Activated naive CD4-positive, alpha-beta T cell treated with anti-CD3 and anti-CD28 coated beads, Interleukin-2, amount 50 U/mL, for 72 hours (primary cell): ENCODE data around the gene KXD1. TPM values are rescaled to one million over a fixed set of nuclear protein-coding genes. Genes with fewer than 3 reads are reported as not detected.

Experiments
- ATAC-seq, 2 donors: fragments of 150-1000 bp; cut with Tn5 transposase; 2 replicates each; pipeline ENCODE4 v1.10.0; 2021; ENCODE audit warnings: mild to moderate bottlenecking in 2 of 2, moderate library complexity in 2 of 2
- DNase-seq, 2 donors: peaks; one replicate each; pipeline ENCODE4 v3.0.0; 2021 to 2022; ENCODE audit warnings: low spot score in 2 of 2
- H3K27ac Mint-ChIP-seq, 2 donors: one replicate each; pipeline ENCODE4 v1.8.0; 2022; ENCODE audit warnings: mild to moderate bottlenecking in 2 of 2, mixed read lengths in 2 of 2
- H3K36me3 Mint-ChIP-seq, 2 donors: one replicate each; pipeline ENCODE4 v1.8.0; 2022; ENCODE audit warnings: mixed read lengths in 2 of 2
- H3K9me3 Mint-ChIP-seq, 2 donors: one replicate each; pipeline ENCODE4 v1.8.0; 2022; ENCODE audit warnings: mixed read lengths in 2 of 2
- total RNA-seq, 2 donors: library from RNA; stranded (reverse); gene quantifications; one replicate each; pipeline ENCODE4 v1.2.3, GENCODE V29; 2022

KXD1 gene
- total RNA-seq, 2 donors from 2014 or later = 75.8 to 122 TPM

DNA sequence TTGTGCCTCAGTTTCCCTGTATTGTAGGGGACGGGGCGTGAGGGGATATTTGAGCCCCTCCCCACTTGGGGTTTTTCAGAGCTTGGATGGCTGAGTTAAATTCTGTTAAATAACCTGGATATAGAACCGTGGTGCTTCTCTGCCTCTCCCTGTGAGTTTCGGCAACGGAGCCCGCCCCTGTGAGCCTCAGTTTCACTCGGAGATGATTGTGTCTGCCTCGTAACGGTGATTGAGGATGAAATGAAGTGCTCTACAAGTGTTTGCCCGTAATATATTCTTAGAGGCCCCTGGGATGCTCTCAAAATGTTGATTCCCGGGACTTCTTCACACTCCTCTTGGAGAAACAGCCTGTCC is 509 bp downstream of the KXD1 start:
- ATAC-seq = no peak

DNA sequence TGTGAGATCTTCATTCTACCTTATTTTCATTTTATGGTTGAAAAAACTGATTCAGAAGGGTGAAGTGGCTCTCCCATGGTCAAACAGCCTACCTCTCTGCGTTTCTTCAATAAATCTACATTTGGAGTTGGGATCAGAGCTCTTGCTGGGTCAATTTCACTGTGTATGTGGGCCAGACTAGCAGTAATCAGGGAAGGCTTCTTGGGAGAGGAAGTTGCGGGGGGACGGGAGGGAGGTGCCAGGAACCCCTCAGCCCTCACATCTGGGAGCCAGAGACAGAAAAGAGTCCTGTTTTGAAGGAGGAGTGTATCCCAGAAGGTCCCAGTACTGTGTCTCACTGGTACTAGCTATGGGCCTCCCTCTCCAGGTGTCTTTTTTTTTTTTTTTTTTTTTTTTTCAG is 934 bp downstream of the KXD1 start:
- ATAC-seq = no peak

More for the DNA sequence above, 509 bp downstream of the KXD1 start:
- no peaks in the 10 kb centered on the region for H3K9me3 Mint-ChIP-seq
- DNase-seq = no peak
- peak overlapping the region; percentile 93 to 96 for H3K27ac Mint-ChIP-seq
- H3K36me3 Mint-ChIP-seq = peaks cover 9 to 16% of the 10 kb centered on the region in 2 donors

DNA sequence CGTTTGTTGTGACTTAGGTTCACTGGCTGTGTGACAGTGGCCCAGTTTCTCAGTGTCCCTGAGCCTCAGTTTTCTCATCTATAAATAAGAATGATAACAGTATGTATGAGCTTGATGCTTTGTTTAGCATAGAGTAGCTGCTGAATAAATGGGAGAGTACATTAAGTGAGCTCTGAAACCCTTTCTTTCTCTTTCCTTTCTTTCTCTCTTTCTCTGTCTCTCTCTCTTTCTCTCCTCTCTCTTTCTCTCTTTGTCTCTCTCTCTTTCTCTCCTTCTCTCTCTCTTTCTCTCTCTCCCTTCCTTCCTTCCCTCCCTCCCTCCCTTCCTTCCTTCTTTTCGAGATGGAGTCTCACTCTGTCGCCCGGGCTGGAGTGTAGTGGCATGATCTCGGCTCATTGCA is 2.0 kb downstream of the KXD1 start:
- H3K27ac Mint-ChIP-seq = peak overlapping the region; percentile 60 to 93

More for the DNA sequence above, 934 bp downstream of the KXD1 start:
- DNase-seq = no peak
- Mint-ChIP-seq H3K36me3 (peaks cover 9 to 18% of the 10 kb centered on the region in 2 donors), H3K27ac (peak overlapping the region; percentile 93 to 96), H3K9me3 (no peaks in the 10 kb centered on the region)

DNA sequence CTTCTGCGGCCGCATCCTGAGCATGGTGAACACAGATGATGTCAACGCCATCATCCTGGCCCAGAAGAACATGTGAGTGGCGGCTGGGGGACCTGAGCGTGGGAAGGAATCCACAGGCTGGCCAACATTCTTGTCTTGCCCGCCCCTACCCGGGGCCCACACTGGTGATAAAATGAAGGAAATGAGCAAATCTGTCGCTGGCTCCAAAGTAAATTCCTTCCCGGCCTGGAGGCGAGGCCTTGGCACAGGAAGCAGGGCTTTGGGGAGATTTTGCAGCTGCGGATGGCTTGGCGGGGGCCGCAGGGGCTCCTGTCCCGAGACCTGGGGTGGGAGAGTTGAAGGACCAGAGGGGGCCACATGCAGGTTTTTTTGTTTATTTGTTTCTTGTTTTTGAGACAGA is 4.4 kb downstream of the KXD1 start:
- DNase-seq = no peak
- H3K36me3 Mint-ChIP-seq = peaks cover 9 to 18% of the 10 kb centered on the region in 2 donors
- no peak for ATAC-seq
- H3K27ac Mint-ChIP-seq = no peak overlapping the region
- no peaks in the 10 kb centered on the region for H3K9me3 Mint-ChIP-seq

More for the DNA sequence above, 2.0 kb downstream of the KXD1 start:
- peaks cover 9 to 18% of the 10 kb centered on the region in 2 donors for H3K36me3 Mint-ChIP-seq
- no peak for DNase-seq
- H3K9me3 Mint-ChIP-seq = no peaks in the 10 kb centered on the region
- ATAC-seq = no peak

DNA sequence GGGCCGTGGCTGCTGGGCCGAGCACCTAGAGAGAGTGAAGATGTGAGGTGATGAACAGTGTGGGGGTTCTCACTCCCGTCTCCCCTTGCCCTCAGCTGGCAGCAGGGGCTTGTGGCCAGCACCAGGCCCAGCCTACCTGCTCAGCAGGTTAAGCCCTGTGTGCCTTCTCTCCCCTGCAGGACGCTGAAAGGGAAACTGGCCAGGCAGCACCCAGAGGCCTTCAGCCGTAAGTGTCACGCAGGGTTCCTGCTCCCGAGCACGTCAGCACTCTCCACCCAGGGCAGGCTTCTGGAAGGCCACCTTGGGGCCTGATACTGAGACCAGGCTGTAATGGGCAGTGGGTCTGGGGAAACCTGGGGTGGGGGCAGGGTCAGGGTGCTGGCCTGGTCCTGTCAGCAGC is 9.3 kb downstream of the KXD1 start:
- peaks cover 8 to 25% of the 10 kb centered on the region in 2 donors for H3K36me3 Mint-ChIP-seq
- ATAC-seq (no peak), DNase-seq (no peak)
- H3K27ac Mint-ChIP-seq = no peak overlapping the region
- H3K9me3 Mint-ChIP-seq = no peaks in the 10 kb centered on the region

DNA sequence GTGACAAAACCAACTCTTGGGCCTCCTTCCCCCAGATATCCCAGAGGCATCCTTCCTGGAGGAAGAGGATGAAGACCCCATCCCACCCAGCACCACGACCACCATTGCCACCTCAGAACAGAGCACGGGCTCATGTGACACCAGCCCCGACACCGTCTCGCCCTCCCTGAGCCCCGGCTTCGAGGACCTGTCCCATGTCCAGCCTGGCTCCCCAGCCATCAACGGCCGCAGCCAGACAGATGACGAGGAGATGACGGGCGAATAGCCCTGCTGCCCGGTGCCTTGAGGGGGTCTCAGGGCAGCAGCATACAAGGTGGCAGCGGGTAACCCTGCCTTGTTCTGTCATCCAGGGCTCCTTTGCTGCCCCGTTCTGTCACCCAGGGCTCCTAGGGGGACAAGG is 10.7 kb downstream of the KXD1 start:
- no peak for DNase-seq
- no peak for ATAC-seq
- Mint-ChIP-seq H3K36me3 (peaks cover 22 to 34% of the 10 kb centered on the region in 2 donors), H3K27ac (no peak overlapping the region), H3K9me3 (no peaks in the 10 kb centered on the region)

DNA sequence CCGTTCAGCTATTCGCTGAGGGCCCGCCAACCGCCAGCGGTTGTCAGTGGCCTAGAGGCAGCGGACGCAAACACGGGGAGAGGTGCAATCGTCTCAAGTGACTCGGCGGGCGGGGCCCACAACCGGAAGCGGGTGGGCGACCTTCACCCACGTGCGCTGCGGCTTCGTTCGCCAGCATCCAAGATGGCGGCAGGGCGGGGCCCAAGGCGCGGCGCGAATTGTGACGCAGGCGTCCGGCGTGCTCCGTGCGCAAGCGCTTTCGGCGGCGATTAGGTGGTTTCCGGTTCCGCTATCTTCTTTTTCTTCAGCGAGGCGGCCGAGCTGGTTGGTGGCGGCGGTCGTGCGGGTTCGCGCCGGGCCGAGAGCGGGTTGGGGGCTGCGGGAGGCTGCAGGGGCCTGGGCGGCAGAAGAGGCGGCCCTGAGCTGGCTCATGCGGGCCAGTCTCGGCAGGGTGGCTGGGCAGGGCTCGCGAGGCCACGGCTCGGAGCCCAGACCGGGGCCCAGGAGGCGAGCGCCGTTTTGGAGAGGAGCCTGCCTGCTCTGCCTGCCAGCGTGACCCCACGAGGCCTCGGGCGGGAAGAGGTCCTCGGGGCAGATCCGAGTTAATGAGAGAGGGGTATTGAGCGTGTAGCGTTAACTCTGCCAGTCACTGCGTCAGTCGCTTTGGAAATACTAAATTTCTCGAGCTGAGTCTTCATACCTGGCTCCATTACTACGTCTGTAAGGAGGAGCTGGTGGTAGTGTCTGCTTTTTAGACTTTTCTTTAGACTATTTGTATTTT is 14.1 kb downstream of the KXD1 start, which contains the start of gene UBA52:
TSS of gene UBA52 (plus strand) at position 294 of the 781 bp plus-strand sequence. CDS start 1,444 bp downstream, outside the sequence.
- DNase-seq (peak; percentile 99 to 100), ATAC-seq (peak; percentile 96 to 98)
- Mint-ChIP-seq H3K27ac (peak within 1 kb of the TSS; percentile 98 to 99), H3K36me3 (peaks cover 25 to 50% of the 10 kb centered on the region in 2 donors), H3K9me3 (no peaks in the 10 kb centered on the region)

DNA sequence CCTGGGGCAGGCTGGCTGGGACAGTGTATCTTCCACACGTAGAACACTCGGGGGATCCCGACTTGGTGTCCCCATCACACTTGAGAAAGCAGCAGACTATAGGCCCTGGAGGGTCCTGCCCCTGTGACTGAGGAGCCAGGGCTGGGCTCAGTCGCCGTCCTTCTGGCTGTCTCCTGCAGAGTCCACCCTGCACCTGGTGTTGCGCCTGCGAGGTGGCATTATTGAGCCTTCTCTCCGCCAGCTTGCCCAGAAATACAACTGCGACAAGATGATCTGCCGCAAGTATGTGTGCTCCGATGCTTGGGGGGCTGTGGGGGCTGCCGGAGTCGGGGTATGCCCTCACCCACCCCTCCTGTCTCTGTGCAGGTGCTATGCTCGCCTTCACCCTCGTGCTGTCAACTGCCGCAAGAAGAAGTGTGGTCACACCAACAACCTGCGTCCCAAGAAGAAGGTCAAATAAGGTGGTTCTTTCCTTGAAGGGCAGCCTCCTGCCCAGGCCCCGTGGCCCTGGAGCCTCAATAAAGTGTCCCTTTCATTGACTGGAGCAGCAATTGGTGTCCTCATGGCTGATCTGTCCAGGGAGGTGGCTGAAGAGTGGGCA is 17.1 kb downstream of the KXD1 start:
- H3K27ac Mint-ChIP-seq = peak overlapping the region in 1 of 2 donors; percentile 81
- peaks cover 25 to 44% of the 10 kb centered on the region in 2 donors for H3K36me3 Mint-ChIP-seq
- DNase-seq (no peak), ATAC-seq (no peak)
- H3K9me3 Mint-ChIP-seq = no peaks in the 10 kb centered on the region

DNA sequence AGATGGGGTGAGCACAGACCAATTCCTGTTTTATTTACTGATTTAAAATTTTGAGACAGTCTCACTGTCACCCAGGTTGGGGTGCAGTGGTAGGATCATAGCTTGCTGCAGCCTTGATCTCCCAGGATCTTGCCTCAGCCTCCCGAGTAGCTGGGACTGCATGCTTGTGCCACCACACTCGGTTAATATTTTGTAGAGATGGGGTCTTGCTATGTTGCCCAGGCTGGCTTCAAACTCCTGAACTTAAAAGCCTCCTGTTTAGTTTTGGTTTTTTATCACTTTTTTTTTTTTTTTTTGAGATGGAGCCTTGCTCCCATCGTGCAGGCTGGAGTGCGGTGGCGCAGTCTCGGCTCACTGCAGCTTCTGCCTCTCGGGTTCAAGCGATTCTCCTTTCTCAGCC is 18.7 kb downstream of the KXD1 start:
- no peak for ATAC-seq
- peaks cover 23 to 40% of the 10 kb centered on the region in 2 donors for H3K36me3 Mint-ChIP-seq
- H3K9me3 Mint-ChIP-seq = no peaks in the 10 kb centered on the region
- no peak overlapping the region for H3K27ac Mint-ChIP-seq
- no peak for DNase-seq

DNA sequence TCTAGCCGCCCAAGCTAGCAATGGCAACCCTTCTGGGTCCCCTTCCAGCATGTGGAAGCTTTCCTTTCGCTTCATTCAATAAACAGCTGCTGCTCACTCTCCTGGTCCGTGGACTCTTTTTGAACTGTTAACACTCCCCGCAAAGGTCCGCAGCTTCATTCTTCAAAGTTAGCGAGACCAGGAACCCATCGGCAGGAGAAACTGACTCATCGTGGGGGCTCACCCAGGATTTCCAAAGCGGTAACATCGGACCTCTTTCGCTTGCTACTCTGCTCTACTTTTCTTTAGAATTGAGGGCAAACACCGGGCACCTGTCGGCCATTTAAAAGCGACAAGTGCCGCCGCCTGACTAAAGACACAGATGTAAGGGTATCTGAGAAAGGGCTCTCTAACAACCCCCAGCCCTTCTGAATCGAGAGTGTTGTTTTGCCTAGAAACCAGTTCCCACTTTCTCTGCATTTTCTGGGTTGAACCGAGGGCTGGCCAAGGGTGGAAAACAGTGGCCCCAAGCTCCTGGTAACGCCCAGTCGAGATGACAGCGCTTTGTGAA is 19.8 kb downstream of the KXD1 start:
- peaks cover 12 to 30% of the 10 kb centered on the region in 2 donors for H3K36me3 Mint-ChIP-seq
- no peaks in the 10 kb centered on the region for H3K9me3 Mint-ChIP-seq
- no peak for DNase-seq
- no peak for ATAC-seq
- no peak overlapping the region for H3K27ac Mint-ChIP-seq

DNA sequence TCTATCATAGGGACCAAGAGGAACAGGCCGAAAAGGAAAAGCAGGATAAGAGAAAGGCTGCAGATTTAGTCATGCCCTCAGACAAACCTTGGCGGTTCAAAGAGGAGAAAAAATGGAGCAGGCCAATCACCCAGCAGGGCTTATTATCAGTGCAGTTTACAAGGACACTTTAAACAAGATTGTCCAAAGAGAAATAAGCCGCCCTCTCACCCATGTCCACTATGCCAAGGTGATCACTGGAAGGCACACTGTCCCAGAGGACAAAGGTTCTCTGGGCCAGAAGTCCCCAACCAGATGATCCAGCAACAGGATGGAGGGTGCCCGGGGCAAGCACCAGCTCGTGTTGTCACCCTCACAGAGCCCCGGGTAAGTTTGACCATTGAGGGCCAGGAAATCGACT is 22.6 kb downstream of the KXD1 start:
- no peak for DNase-seq
- Mint-ChIP-seq H3K36me3 (peaks cover 0 to 5% of the 10 kb centered on the region in 2 donors), H3K27ac (no peak overlapping the region), H3K9me3 (no peaks in the 10 kb centered on the region)
- ATAC-seq = no peak

DNA sequence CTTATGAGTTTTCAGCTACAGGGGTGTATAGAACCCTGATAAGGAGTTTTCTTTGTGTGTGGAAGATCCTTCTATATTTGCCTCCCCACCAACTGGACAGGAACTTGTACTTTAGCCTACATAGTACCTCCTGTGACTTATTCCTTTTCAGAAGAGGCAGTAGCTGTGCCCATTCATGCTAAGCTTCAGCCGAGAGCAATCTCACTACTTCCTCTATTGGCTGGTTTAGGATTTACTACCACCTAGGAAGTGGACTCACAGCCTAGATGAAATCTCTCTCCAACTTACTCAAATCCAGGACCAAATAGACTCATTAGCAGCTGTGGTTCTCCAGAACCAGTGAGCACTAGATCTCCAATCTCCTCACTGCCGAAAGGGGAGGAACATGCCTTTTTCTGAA is 28.6 kb downstream of the KXD1 start:
- H3K27ac Mint-ChIP-seq = peak overlapping the region in 1 of 2 donors; percentile 35
- H3K9me3 Mint-ChIP-seq = no peaks in the 10 kb centered on the region
- DNase-seq = no peak
- ATAC-seq = no peak
- peaks cover 0 to 8% of the 10 kb centered on the region in 2 donors for H3K36me3 Mint-ChIP-seq

DNA sequence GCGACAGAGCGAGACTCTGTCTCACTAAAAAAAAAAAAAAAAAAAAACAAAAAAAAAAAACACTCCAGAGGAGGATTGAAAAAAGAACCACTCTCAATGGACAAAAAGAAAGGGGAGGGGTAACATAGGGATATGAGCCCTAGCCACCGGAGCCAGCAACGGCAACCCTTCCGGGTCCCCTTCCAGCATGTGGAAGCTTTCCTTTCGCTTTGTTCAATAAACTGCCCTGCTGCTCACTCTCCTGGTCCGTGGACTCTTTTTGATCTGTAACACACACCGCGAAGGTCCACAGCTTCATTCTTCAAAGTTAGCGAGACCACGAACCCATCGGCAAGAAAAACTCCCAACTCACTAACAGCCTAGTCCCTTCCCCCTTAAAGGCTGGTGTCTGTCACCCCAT is 29.9 kb downstream of the KXD1 start:
- ATAC-seq (no peak), DNase-seq (no peak)
- Mint-ChIP-seq H3K27ac (peak overlapping the region; percentile 67 to 78), H3K9me3 (no peaks in the 10 kb centered on the region), H3K36me3 (peaks cover 0 to 8% of the 10 kb centered on the region in 2 donors)

DNA sequence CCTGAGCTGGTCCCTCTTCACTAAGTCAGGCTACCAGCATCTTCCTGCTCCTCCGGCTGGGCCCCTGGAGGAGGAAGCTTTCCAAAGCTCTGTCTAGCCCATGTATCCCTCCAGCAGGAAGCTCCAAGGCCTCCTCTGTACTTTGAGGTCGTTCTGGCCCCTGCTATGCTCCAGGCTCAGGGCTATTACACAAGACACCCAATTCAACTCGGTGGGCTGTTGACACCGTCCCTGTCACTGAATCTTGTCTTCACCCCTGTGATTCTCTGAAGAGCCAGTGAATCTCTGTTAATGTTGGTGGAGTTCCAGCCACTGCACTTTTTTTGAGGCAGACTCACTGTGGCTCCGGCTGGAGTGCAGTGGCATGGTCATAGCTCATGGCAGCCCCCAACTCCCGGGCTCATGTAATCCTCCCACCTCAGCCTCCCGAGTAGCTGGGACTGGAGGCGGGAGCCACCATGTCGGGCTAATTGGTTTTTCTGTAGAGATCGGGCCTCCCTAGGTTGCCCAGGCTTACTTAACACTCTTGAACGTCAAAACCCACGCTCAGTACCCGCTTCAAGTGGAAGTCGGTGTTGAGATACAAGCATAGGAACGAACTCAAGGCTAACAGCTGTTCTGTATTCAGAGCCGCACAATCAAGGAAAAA is 30.4 kb downstream of the KXD1 start:
- Mint-ChIP-seq H3K36me3 (peaks cover 0 to 8% of the 10 kb centered on the region in 2 donors), H3K9me3 (no peaks in the 10 kb centered on the region), H3K27ac (peak overlapping the region; percentile 67 to 78)
- no peak for DNase-seq
- ATAC-seq = peak in 1 of 2 donors; percentile 3

DNA sequence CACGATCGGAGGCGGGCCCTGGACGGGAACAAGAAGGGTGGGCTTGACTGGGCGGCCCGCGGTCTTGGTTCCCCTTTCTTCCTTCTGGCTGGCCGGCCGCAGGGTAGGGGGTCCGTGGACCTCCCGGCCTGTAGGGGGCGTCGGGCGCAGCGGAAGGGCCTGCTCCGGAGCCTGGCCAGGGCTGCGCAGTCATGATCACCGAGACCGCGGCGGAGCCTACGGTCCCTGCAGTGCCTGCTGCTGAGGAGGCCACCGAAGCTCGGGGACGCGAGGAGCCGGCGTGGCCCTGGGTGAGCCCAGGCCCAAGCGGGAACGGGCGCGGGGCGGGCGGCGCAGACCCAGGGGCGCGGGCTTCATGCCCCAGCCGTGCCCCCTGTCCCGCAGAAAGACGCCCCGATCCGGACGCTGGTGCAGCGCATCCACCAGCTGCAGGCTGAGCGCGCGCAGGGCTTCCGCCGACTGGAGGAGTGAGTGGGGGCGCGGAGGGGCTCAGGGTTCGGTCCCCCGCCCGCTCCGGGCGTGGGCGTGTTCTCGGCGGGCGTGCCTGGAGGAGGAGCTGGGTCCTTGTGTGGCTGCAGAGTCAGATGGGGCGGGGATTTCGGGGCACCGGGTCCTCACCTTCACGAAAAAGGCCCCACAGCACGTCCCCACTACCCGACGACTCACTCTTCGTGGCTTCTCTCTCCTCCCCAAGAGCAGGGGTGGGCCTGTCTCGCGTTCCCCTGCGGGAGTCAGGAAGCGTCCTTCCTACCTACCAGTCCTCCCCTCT is 31.1 kb downstream of the KXD1 start, which contains the start of gene REX1BD:
TSS of gene REX1BD (plus strand) at position 188 of the 769 bp plus-strand sequence. CDS start at position 192, 4 bp downstream.
- H3K9me3 Mint-ChIP-seq = no peaks in the 10 kb centered on the region
- DNase-seq = peak; percentile 85 to 87
- ATAC-seq = peak; percentile 84 to 87
- H3K36me3 Mint-ChIP-seq = peaks cover 0 to 8% of the 10 kb centered on the region in 2 donors
- peak within 1 kb of the TSS; percentile 78 to 87 for H3K27ac Mint-ChIP-seq
